ENCODE data around the gene METTL2A.
"Not testable (repeated sequence)": the region's sequence is repeated elsewhere in the genome, so short reads cannot be mapped to it uniquely, and the experiment has no call there.

Gene METTL2A

GRCh38 chr17:62478424-62478879 is 54.8 kb downstream of the METTL2A start, which contains the start of gene TLK2:
Gene TLK2 (plus strand): TSS chr17:62478825. CDS start chr17:62481126, 2,301 bp downstream.
- H3K27ac ChIP-seq, result peak within 1 kb of the TSS; percentile 85
- TF ChIP-seq ZFX (IDR thresholded peaks at IDR 0.05), result no peak
- TF ChIP-seq CTCF (conservative IDR thresholded peaks at IDR 0.05), result no peak

DNA sequence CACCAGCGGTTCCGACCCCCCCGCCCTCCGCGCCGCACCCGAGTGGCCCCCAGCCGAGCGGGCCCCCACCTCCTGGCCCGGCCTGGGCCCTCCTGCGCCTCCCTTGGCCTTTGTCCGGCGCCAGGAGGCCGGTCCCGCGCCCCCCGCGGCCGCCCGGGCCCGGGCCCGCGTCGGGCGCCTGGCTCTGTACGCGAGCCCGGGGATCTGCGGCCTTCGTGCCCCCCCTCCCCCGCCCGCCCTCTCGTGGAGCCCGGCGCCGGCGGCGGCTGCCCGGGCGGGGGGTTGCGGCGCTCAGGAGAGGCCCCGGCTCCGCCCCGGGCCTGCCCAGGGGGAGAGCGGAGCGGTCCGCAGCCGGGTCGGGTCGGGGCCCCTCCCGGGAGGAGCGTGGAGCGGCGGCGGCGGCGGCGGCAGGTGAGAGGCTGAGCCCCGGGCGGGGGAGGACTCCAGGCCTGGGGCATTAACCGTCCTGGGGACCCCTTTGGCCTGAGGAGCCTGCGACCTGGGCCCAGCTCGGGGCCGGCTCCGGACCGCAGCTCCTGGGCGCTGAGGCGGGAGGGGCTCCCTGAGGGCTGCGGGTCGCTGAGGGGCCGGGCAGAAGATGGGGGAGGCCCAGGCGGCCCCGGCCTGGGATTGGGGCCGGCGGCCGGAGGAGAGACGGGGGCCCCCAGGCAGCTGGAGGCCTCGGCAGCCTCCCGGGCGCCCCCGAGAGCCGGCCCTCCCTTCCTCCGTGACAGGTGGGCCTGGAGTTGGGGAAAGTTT is 55.4 kb downstream of the METTL2A start:
- peak; percentile 99 for TF ChIP-seq ZFX (IDR thresholded peaks at IDR 0.05)
- H3K27ac ChIP-seq, result peak overlapping the region; percentile 85

- H3K27ac ChIP-seq, result peak overlapping the region; percentile 85
Measured at GRCh38 chr17:62479639-62480258, 56.1 kb downstream of the METTL2A start.

DNA sequence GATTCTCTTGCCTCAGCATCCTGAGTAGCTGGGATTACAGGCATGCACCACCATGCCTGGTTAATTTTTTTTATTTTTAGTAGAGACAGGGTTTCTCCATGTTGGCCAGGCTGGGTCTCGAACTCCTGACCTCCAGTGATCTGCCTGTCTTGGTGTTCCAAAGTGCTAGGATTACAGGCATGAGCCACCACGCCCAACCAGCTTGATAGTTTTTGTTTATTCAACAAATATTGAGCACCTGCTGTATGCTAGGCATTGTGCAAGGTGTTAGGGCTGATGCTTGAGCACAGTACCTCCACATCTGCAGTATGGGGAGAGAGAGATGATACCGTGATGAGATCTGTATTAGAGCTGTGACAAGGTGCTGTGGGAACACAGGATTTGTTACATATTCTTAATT is 58.9 kb downstream of the METTL2A start:
- not testable (repeated sequence) for H3K27ac ChIP-seq

- H3K27ac ChIP-seq, result not testable (repeated sequence)
Measured at GRCh38 chr17:62490990-62491389, 67.3 kb downstream of the METTL2A start.

DNA sequence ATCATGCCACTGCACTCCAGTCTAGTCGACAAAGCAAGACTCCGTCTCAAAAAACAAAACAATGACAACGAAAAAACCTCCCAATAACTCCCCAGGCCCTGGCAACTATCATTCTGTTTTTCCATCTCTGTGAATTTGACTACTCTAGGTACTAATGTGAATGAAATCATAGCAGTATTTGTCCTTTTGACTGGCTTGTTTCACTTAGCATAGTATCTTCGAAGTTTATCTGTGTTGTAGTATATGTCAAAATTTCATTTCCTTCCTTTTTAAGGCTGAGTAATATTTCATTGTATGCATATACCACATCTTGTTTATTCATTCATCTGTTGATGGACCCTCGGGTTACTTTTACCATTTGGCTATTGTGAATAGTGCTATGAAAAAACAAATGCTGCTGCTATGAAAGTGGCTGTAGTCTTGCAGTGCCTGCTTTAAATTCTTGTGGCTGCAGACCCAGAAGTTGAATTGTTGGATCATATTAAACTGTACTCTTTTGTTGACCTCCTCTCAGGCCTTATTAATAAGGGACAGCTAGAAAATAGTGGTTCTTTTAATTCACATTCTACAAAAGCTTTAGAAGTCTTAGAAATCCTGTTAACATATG is 69.5 kb downstream of the METTL2A start:
- not testable (repeated sequence) for H3K27ac ChIP-seq

- H3K27ac ChIP-seq, result not testable (repeated sequence)
Measured at GRCh38 chr17:62494073-62494472, 70.4 kb downstream of the METTL2A start.

DNA sequence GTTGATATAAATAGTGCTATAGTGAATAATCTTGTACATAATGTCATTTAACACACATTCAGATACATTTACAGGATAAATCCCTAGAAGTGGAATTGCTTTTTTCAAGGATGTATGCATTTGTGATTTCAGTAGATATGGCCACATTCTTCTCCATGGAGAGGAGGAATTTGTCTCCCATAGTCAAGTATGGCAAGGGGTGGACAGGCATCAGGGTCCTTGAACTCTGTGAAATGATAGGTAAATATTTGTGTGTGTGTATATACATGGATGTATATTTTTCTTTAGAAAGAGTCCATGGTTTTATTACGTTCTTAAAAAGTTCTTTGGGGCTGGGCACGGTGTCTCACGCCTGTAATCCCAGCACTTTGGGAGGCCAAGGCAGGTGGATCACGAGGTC is 72.6 kb downstream of the METTL2A start:
- H3K27ac ChIP-seq, result not testable (repeated sequence)

DNA sequence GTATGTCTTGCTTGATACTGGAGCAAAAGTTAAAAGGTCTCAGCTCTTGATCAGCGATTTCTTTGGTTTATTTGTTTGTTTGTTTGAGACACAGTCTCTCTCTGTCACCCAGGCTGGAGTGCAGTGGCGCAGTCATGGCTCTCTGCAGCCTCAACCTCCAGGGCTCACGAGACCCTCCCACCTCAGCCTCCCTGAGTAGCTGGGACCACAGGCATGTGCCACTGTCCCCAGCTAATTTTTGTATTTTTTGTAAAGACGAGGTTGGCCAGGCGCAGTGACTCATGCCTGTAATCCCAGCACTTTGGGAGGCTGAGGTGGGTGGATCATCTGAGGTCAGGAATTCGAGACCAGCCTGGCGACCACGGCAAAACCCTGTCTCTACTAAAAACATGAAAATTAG is 75.1 kb downstream of the METTL2A start:
- H3K27ac ChIP-seq, result not testable (repeated sequence)

Measured in C4-2B (cell line).